ENCODE data around the gene AIF1L. TPM values are rescaled to one million over a fixed set of nuclear protein-coding genes. Genes with fewer than 3 reads are reported as not detected.

Gene AIF1L
- total RNA-seq, 2 donors from 2014 or later = 1.5 to 1.7 TPM

GRCh38 chr9:131117121-131117761, 20.9 kb downstream of the AIF1L start:
- no peak overlapping the region for H3K27ac Mint-ChIP-seq
- no peak overlapping the region for H3K4me3 Mint-ChIP-seq
- no peaks in the 10 kb centered on the region for H3K36me3 Mint-ChIP-seq (ENCODE audit: low read depth)
- H3K9me3 Mint-ChIP-seq = no peaks in the 10 kb centered on the region
- no peak for ATAC-seq (replicated peaks)
- H3K27me3 Mint-ChIP-seq = no peaks in the 10 kb centered on the region
- no peaks in the 10 kb centered on the region for H3K4me1 Mint-ChIP-seq

DNA sequence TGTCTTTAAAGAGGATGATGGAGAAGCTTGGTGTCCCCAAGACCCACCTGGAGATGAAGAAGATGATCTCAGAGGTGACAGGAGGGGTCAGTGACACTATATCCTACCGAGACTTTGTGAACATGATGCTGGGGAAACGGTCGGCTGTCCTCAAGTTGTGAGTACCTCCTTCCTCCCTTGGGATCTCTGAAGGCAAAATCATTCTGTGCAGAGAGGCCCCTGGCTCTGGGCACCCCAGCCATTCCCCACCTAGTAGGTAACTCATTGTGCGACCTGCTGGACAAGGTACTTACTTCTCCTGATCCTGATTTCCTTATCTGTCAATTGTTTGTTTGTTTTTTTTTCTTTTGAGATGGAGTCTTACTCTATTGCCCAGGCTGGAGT, 21.4 kb downstream of the AIF1L start:
- no peaks in the 10 kb centered on the region for H3K27me3 Mint-ChIP-seq
- H3K27ac Mint-ChIP-seq = no peak overlapping the region
- no peak for ATAC-seq (replicated peaks)
- H3K36me3 Mint-ChIP-seq (ENCODE audit: low read depth) = no peaks in the 10 kb centered on the region
- H3K4me3 Mint-ChIP-seq = no peak overlapping the region
- H3K4me1 Mint-ChIP-seq = no peaks in the 10 kb centered on the region
- H3K9me3 Mint-ChIP-seq = no peaks in the 10 kb centered on the region

- Mint-ChIP-seq H3K4me1 (no peaks in the 10 kb centered on the region), H3K9me3 (no peaks in the 10 kb centered on the region), H3K27ac (no peak overlapping the region), H3K4me3 (no peak overlapping the region), H3K27me3 (no peaks in the 10 kb centered on the region), H3K36me3 (ENCODE audit: low read depth) (no peaks in the 10 kb centered on the region)
- ATAC-seq (replicated peaks) = no peak
Measured at GRCh38 chr9:131119600-131119999, 23.3 kb downstream of the AIF1L start.

GRCh38 chr9:131120620-131121228, 24.4 kb downstream of the AIF1L start:
- no peak for ATAC-seq (replicated peaks)
- Mint-ChIP-seq H3K9me3 (no peaks in the 10 kb centered on the region), H3K4me3 (no peak overlapping the region), H3K27me3 (no peaks in the 10 kb centered on the region), H3K27ac (no peak overlapping the region), H3K36me3 (ENCODE audit: low read depth) (peaks cover 7% of the 10 kb centered on the region), H3K4me1 (no peaks in the 10 kb centered on the region)

GRCh38 chr9:131121346-131121745, 25.0 kb downstream of the AIF1L start:
- Mint-ChIP-seq H3K27me3 (no peaks in the 10 kb centered on the region), H3K4me3 (no peak overlapping the region), H3K9me3 (no peaks in the 10 kb centered on the region), H3K27ac (no peak overlapping the region), H3K36me3 (ENCODE audit: low read depth) (peaks cover 13% of the 10 kb centered on the region), H3K4me1 (no peaks in the 10 kb centered on the region)
- no peak for ATAC-seq (replicated peaks)

DNA sequence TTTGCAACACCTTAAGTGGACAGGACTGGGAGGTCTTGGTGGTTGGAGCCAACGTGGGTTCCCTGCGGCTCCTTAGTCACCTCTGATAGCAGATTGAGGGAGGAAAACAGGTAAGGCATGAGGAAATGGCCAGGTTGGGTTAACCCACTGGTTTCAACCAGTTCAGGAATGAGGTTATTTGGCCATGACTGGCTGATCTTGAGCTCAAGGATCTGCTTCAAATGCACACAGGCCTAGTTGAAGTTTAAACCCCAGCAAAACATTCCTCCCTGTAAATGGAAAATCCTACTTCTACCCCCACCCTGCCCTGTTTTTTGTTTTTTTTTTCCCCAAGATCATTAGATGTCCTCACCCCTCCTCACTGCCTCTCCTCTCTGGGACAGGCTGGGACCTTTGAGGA, 25.8 kb downstream of the AIF1L start:
- Mint-ChIP-seq H3K4me1 (no peaks in the 10 kb centered on the region), H3K36me3 (ENCODE audit: low read depth) (peaks cover 13% of the 10 kb centered on the region), H3K27me3 (no peaks in the 10 kb centered on the region), H3K4me3 (no peak overlapping the region), H3K27ac (peak overlapping the region; percentile 23), H3K9me3 (no peaks in the 10 kb centered on the region)
- no peak for ATAC-seq (replicated peaks)

GRCh38 chr9:131125038-131125287, 28.6 kb downstream of the AIF1L start:
- peak overlapping the region; percentile 95 for H3K4me3 Mint-ChIP-seq
- no peaks in the 10 kb centered on the region for H3K9me3 Mint-ChIP-seq
- H3K36me3 Mint-ChIP-seq (ENCODE audit: low read depth) = peaks cover 41% of the 10 kb centered on the region
- peak overlapping the region; percentile 96 for H3K27ac Mint-ChIP-seq
- no peaks in the 10 kb centered on the region for H3K27me3 Mint-ChIP-seq
- ATAC-seq (replicated peaks) = no peak
- peaks cover 4% of the 10 kb centered on the region for H3K4me1 Mint-ChIP-seq

DNA sequence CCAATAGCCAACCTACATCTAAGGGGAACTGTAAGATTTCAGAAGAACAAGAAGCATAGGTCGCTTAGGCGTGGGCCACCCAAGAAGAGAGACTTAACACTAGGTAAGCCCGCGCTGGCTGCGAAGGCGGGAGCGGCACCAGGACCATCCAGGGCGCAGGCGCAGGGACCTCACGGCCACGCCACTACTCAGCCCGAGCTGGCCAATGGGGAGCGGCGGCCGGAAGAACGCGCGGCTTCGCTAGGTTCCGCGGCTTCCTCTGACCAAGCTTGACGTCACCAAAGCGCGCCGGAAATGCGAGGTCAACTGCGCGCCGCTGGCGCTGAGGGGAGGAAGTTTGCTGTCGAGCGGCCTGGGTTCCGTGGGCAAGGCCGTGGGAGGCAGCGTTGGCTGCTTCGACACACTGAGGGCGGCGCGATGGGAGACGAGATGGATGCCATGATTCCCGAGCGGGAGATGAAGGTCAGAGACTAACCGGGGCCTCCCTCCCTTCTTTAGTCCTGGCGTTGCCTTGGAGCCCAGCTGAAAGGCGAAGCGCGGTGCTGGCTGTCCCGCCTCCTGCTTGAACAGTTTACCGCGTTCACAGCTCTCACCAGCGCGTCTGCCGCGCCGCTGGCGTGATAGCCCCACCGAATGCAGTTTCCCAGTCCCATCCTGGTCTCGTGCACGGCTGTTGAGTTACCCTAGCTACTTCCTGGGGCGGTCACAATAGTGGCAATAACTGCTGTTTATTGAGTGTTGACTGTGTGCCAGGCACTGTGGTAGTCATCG, 29.1 kb downstream of the AIF1L start, which contains the start of gene NUP214:
Gene NUP214 (plus strand): TSS at position 299 of the 771 bp plus-strand sequence. CDS start 119 bp downstream, at position 418.
- H3K27me3 Mint-ChIP-seq = no peaks in the 10 kb centered on the region
- no peaks in the 10 kb centered on the region for H3K9me3 Mint-ChIP-seq

DNA sequence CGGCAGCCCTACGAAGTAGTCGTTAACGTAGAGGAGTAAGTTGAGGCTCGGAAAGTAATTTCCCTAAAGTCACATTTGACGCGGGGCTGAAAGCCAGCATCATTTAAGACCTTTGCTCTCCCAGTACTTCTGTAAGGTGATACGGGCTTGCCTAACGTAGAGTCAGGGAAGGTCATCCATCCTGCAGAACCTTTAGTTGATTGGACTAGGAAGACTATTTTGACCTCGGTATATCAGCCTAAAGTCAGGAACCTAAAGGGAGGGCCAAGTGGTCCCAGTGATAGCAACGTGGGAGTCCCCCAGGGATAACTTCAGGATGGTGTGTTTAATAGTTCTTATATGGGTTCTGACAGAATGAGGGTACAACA, 29.7 kb downstream of the AIF1L start:
- Mint-ChIP-seq H3K27me3 (no peaks in the 10 kb centered on the region), H3K4me3 (peak overlapping the region; percentile 95), H3K27ac (peak overlapping the region; percentile 96), H3K36me3 (ENCODE audit: low read depth) (peaks cover 52% of the 10 kb centered on the region), H3K4me1 (peaks cover 4% of the 10 kb centered on the region), H3K9me3 (no peaks in the 10 kb centered on the region)
- no peak for ATAC-seq (replicated peaks)

More for the DNA sequence above, 29.1 kb downstream of the AIF1L start, which contains the start of gene NUP214:
- Mint-ChIP-seq H3K36me3 (ENCODE audit: low read depth) (peaks cover 47% of the 10 kb centered on the region), H3K4me3 (peak within 1 kb of the TSS; percentile 95), H3K4me1 (peaks cover 4% of the 10 kb centered on the region), H3K27ac (peak within 1 kb of the TSS; percentile 96)
- ATAC-seq (replicated peaks) = peak; percentile 99

GRCh38 chr9:131129183-131129582, 32.9 kb downstream of the AIF1L start:
- ATAC-seq (replicated peaks) = no peak
- peaks cover 84% of the 10 kb centered on the region for H3K36me3 Mint-ChIP-seq (ENCODE audit: low read depth)
- no peaks in the 10 kb centered on the region for H3K27me3 Mint-ChIP-seq
- no peak overlapping the region for H3K27ac Mint-ChIP-seq
- H3K9me3 Mint-ChIP-seq = no peaks in the 10 kb centered on the region
- H3K4me1 Mint-ChIP-seq = peaks cover 4% of the 10 kb centered on the region
- no peak overlapping the region for H3K4me3 Mint-ChIP-seq

- ATAC-seq (replicated peaks) = no peak
- Mint-ChIP-seq H3K36me3 (ENCODE audit: low read depth) (peaks cover 100% of the 10 kb centered on the region), H3K27ac (no peak overlapping the region), H3K4me1 (peaks cover 3% of the 10 kb centered on the region), H3K27me3 (no peaks in the 10 kb centered on the region), H3K4me3 (no peak overlapping the region), H3K9me3 (no peaks in the 10 kb centered on the region)
Measured at GRCh38 chr9:131138676-131139075, 42.3 kb downstream of the AIF1L start.

DNA sequence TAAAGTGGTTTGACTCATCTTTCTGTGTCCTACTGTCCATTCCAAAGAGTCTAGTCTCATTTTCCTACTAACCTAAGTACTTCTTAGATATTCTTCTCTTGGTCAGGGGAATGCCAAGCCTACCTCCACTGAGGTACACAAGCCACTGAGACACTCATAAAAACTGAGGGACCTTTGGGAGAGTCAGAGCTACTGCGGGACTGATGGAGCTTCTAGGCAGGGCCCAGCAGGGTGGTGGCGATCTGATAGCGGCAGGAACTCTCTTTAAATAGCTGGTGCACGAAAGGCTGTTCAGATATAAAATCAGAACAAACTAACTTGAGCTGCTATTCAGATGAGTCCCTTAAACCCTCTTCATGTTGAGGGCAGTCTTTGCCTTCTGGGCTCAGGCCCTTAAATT, 43.8 kb downstream of the AIF1L start:
- no peak overlapping the region for H3K4me3 Mint-ChIP-seq
- no peak for ATAC-seq (replicated peaks)
- H3K36me3 Mint-ChIP-seq (ENCODE audit: low read depth) = peaks cover 100% of the 10 kb centered on the region
- H3K4me1 Mint-ChIP-seq = peaks cover 3% of the 10 kb centered on the region
- no peaks in the 10 kb centered on the region for H3K9me3 Mint-ChIP-seq
- no peaks in the 10 kb centered on the region for H3K27me3 Mint-ChIP-seq
- H3K27ac Mint-ChIP-seq = no peak overlapping the region

GRCh38 chr9:131140550-131140949, 44.2 kb downstream of the AIF1L start:
- H3K9me3 Mint-ChIP-seq = no peaks in the 10 kb centered on the region
- peaks cover 100% of the 10 kb centered on the region for H3K36me3 Mint-ChIP-seq (ENCODE audit: low read depth)
- H3K27ac Mint-ChIP-seq = no peak overlapping the region
- H3K4me1 Mint-ChIP-seq = peaks cover 3% of the 10 kb centered on the region
- no peak for ATAC-seq (replicated peaks)
- H3K27me3 Mint-ChIP-seq = no peaks in the 10 kb centered on the region
- H3K4me3 Mint-ChIP-seq = no peak overlapping the region

DNA sequence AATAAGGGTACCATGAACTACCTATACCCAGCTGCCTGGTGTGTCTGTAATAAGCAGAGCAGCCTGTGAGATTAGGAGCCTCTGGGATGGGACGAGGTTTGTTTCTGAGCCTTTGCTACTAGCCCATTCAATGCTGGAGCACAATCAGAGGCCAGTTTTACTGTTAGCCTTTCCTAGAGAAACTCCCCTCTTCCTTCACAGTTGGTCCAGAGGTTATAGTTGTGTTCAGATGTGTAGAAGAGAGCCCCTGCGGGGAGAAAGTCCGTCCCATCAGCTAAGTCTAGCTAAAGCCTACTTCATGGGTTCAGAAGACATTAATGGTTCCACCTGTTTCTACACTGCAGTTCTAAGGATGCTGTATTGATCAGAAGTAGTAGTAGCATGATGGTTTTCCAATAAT, 45.8 kb downstream of the AIF1L start:
- Mint-ChIP-seq H3K27ac (no peak overlapping the region), H3K36me3 (ENCODE audit: low read depth) (peaks cover 100% of the 10 kb centered on the region), H3K9me3 (no peaks in the 10 kb centered on the region), H3K4me1 (peaks cover 3% of the 10 kb centered on the region), H3K4me3 (no peak overlapping the region), H3K27me3 (no peaks in the 10 kb centered on the region)
- ATAC-seq (replicated peaks) = no peak

GRCh38 chr9:131144201-131144600, 47.9 kb downstream of the AIF1L start:
- H3K27ac Mint-ChIP-seq = peak overlapping the region; percentile 55
- H3K4me3 Mint-ChIP-seq = no peak overlapping the region
- H3K4me1 Mint-ChIP-seq = peaks cover 3% of the 10 kb centered on the region
- no peaks in the 10 kb centered on the region for H3K9me3 Mint-ChIP-seq
- peaks cover 100% of the 10 kb centered on the region for H3K36me3 Mint-ChIP-seq (ENCODE audit: low read depth)
- ATAC-seq (replicated peaks) = no peak
- H3K27me3 Mint-ChIP-seq = no peaks in the 10 kb centered on the region
